SK-N-SH treated with all-trans-retinoic acid at 6 μM for 48 hours (cell line): ENCODE results near the gene WDR74.

ENCODE experiments used
- ATAC-seq: fragments of 200-7000 bp; cut with Tn5 transposase; 3 replicates; pipeline ENCODE4 v1.9.1; 2020; ENCODE audit warnings: mild to moderate bottlenecking, moderate library complexity
- ARNTL ChIP-seq: fragments of 450-650 bp; formaldehyde crosslinking; IDR thresholded peaks from 2 replicates; pipeline ENCODE4 v1.5.0; 2020; ENCODE audit warnings: low read depth, mild to moderate bottlenecking, moderate library complexity, borderline replicate concordance
- CREB5 ChIP-seq: fragments of 250-450 bp; sonication (Bioruptor Pico); IDR thresholded peaks from 2 replicates; pipeline ENCODE4 v1.5.1; 2020; ENCODE audit warnings: low read depth, mild to moderate bottlenecking, moderate library complexity
- CSDC2 ChIP-seq: fragments of 250-450 bp; sonication (Bioruptor Pico); IDR thresholded peaks from 2 replicates; pipeline ENCODE4 v1.5.0; 2020; ENCODE audit warnings: mild to moderate bottlenecking, moderate library complexity
- CSRNP3 ChIP-seq: fragments of 250-450 bp; sonication (Bioruptor Pico); IDR thresholded peaks from 2 replicates; pipeline ENCODE4 v1.5.1; 2021; ENCODE audit warnings: mild to moderate bottlenecking, moderate library complexity
- ESRRG ChIP-seq: fragments of 250-450 bp; sonication (Bioruptor Pico); IDR thresholded peaks from 2 replicates; pipeline ENCODE4 v1.6.1; 2021; ENCODE audit warnings: mild to moderate bottlenecking
- ISL1 ChIP-seq: fragments of 250-450 bp; sonication (Bioruptor Pico); IDR thresholded peaks from 2 replicates; pipeline ENCODE4 v2.1.2; 2022; ENCODE audit warnings: mild to moderate bottlenecking, moderate library complexity
- POU6F1 ChIP-seq: fragments of 250-450 bp; sonication (Bioruptor Pico); IDR thresholded peaks from 2 replicates; pipeline ENCODE4 v1.8.0; 2021; ENCODE audit warnings: low read depth, mild to moderate bottlenecking, moderate library complexity, borderline replicate concordance
- RARB ChIP-seq: fragments of 250-450 bp; sonication (Bioruptor Pico); IDR thresholded peaks from 2 replicates; pipeline ENCODE4 v1.8.0; 2021; ENCODE audit warnings: mild to moderate bottlenecking, moderate library complexity
- SNAI2 ChIP-seq: fragments of 250-450 bp; sonication (Bioruptor Pico); IDR thresholded peaks from 2 replicates; pipeline ENCODE4 v1.5.0; 2020; ENCODE audit warnings: mild to moderate bottlenecking, moderate library complexity
- TCF4 ChIP-seq: fragments of 250-450 bp; sonication (Bioruptor Pico); IDR thresholded peaks from 2 replicates; pipeline ENCODE4 v1.8.0; 2021; ENCODE audit warnings: mild to moderate bottlenecking, moderate library complexity, borderline replicate concordance
- TOX ChIP-seq: fragments of 250-450 bp; sonication (Bioruptor Pico); IDR thresholded peaks from 2 replicates; pipeline ENCODE4 v1.8.0; 2021; ENCODE audit warnings: mild to moderate bottlenecking, moderate library complexity, borderline replicate concordance
- TSHZ2 ChIP-seq: fragments of 250-450 bp; sonication (Bioruptor Pico); IDR thresholded peaks from 2 replicates; pipeline ENCODE4 v1.5.0; 2020; ENCODE audit warnings: mild to moderate bottlenecking, moderate library complexity
- ZC3H10 ChIP-seq: fragments of 250-450 bp; sonication (Bioruptor Pico); IDR thresholded peaks from 2 replicates; pipeline ENCODE4 v1.5.1; 2021; ENCODE audit warnings: mild to moderate bottlenecking, moderate library complexity
- ZFP3 ChIP-seq: fragments of 250-450 bp; sonication (Bioruptor Pico); IDR thresholded peaks from 2 replicates; pipeline ENCODE4 v1.5.0; 2020; ENCODE audit warnings: mild to moderate bottlenecking, moderate library complexity
- ZFP30 ChIP-seq: fragments of 450-650 bp; formaldehyde crosslinking; IDR thresholded peaks from 2 replicates; pipeline ENCODE4 v1.5.0; 2022; ENCODE audit warnings: mild to moderate bottlenecking, moderate library complexity
- ZNF70 ChIP-seq: fragments of 450-650 bp; formaldehyde crosslinking; IDR thresholded peaks from 2 replicates; pipeline ENCODE4 v1.5.0; 2020; ENCODE audit warnings: mild to moderate bottlenecking, moderate library complexity
- ZNF8 ChIP-seq: fragments of 450-650 bp; formaldehyde crosslinking; IDR thresholded peaks from 2 replicates; pipeline ENCODE4 v1.5.0; 2020; ENCODE audit warnings: mild to moderate bottlenecking, moderate library complexity

WDR74 gene

GRCh38 chr11:62885137-62885750 lies 45.9 kb upstream of the WDR74 start (continued):
- TF ChIP-seq POU6F1 (CRISPR knock-in tag) (no peak), ZC3H10 (CRISPR knock-in tag) (no peak), TOX (CRISPR knock-in tag) (no peak), ZFP3 (CRISPR knock-in tag) (no peak), TCF4 (CRISPR knock-in tag) (no peak), ZNF70 (CRISPR knock-in tag) (no peak), ESRRG (no peak), ARNTL (CRISPR knock-in tag) (no peak), ZNF8 (CRISPR knock-in tag) (no peak), CSDC2 (CRISPR knock-in tag) (no peak), ISL1 (CRISPR knock-in tag) (no peak), RARB (CRISPR knock-in tag) (no peak), ZFP30 (CRISPR knock-in tag) (no peak)

- ATAC-seq: no peak
- TF ChIP-seq CSRNP3 (CRISPR knock-in tag): no peak
- TF ChIP-seq POU6F1 (CRISPR knock-in tag): no peak
- no peak for TF ChIP-seq ZFP30 (CRISPR knock-in tag)
- no peak for TF ChIP-seq CREB5 (CRISPR knock-in tag)
Measured at GRCh38 chr11:62883673-62884072, 44.3 kb upstream of the WDR74 start.

- TF ChIP-seq ISL1 (CRISPR knock-in tag) (no peak), ZNF8 (CRISPR knock-in tag) (no peak), ZC3H10 (CRISPR knock-in tag) (no peak), ZFP3 (CRISPR knock-in tag) (no peak), TOX (CRISPR knock-in tag) (no peak), SNAI2 (CRISPR knock-in tag) (no peak), TSHZ2 (no peak), POU6F1 (CRISPR knock-in tag) (no peak), ARNTL (CRISPR knock-in tag) (no peak), TCF4 (CRISPR knock-in tag) (no peak)
- no peak for ATAC-seq
Measured at GRCh38 chr11:62882788-62883501, 43.6 kb upstream of the WDR74 start.
